ENCODE data around the gene TEX2.
A peak's percentile ranks its signal among the peaks of the same experiment; 100 is the strongest.

The TEX2 gene

GRCh38 chr17:64205804-64206203, 57.3 kb downstream of the TEX2 start:
- DNase-seq (ENCODE audit: low spot score) = no peak
- TF ChIP-seq CTCF (IDR thresholded peaks at IDR 0.05; ENCODE audit: borderline replicate concordance, control extremely low read depth, extremely low read depth, insufficient read depth, missing control alignments) = no peak
- in situ Hi-C loops (cut with MboI; ENCODE audit: low sequenced_read_pairs, unreplicated experiment) = no loop called here

DNA sequence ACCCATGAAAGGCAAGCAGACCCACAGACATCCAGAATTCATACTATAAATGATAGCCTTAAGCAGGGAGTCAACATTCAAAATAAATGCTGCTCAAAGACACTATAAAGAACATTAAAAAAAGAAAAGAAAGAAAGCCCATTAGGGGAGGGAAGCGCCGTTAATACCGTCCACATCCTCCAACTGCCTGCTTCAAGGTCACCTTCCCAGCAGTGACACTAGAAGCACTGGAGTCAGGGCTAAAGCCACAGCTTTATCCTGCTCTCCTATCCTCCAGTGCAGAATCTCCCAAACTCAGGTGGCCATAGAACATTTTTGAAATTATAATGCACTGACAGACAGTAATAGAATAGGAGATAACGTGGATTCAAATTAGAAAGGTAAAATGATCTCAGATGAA, 59.4 kb downstream of the TEX2 start:
- DNase-seq (ENCODE audit: low spot score) = no peak
- in situ Hi-C loops (cut with MboI; ENCODE audit: low sequenced_read_pairs, unreplicated experiment) = no loop called here
- no peak for TF ChIP-seq CTCF (IDR thresholded peaks at IDR 0.05; ENCODE audit: borderline replicate concordance, control extremely low read depth, extremely low read depth, insufficient read depth, missing control alignments)

GRCh38 chr17:64202683-64203344, 60.2 kb downstream of the TEX2 start:
- DNase-seq (ENCODE audit: low spot score) = no peak
- TF ChIP-seq CTCF (IDR thresholded peaks at IDR 0.05; ENCODE audit: borderline replicate concordance, control extremely low read depth, extremely low read depth, insufficient read depth, missing control alignments) = peak; percentile 6
- in situ Hi-C loops (cut with MboI; ENCODE audit: low sequenced_read_pairs, unreplicated experiment) = no loop called here

DNA sequence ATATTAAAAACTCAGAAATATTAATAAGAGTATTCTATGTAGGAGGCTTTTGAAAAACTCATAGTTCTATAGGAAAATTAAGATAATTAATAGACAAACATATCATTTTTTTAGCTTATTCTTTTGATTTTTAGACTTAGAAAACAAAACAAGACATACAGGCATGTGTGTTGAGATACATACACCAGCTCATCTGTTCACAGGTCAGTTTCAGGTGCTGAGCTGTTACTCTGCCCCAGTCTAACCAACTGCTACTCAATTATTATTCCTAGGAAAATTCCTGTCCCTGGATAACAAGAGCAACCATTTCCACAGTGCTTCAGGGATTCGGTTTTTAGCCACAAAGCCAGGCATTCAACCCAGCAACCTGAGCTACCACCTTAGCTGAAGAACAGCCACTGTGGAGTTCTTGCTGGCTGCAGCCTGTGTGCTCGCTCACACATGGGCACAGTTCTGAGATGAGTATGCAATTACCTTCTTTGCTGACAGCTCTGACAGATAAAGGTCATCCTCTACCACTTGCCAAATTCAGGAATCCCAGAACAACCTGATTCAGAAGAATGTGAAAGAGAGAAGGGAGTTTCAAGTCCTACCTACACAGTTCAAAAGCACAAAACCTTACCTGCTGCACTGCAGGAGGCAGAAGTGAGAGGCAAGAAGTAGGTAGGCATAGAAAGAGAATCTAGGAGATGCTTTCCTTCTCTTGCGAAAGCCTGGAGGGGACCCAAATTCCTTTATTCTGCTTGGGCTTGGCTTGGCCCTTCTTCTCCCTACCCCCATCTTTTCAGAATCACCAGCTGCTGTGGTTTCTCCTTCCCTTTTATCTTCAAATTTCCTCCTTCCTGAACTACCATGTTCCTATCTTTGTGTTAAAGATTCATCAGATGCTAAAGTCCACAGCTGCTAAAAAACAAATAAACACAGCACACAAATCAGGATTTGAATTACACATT, 62.7 kb downstream of the TEX2 start:
- no peak for DNase-seq (ENCODE audit: low spot score)
- TF ChIP-seq CTCF (IDR thresholded peaks at IDR 0.05; ENCODE audit: borderline replicate concordance, control extremely low read depth, extremely low read depth, insufficient read depth, missing control alignments) = no peak
- in situ Hi-C loops (cut with MboI; ENCODE audit: low sequenced_read_pairs, unreplicated experiment) = no loop called here

GRCh38 chr17:64198331-64199090, 64.5 kb downstream of the TEX2 start:
- DNase-seq (ENCODE audit: low spot score) = no peak
- TF ChIP-seq CTCF (IDR thresholded peaks at IDR 0.05; ENCODE audit: borderline replicate concordance, control extremely low read depth, extremely low read depth, insufficient read depth, missing control alignments) = no peak
- in situ Hi-C loops (cut with MboI; ENCODE audit: low sequenced_read_pairs, unreplicated experiment) = no loop called here

- in situ Hi-C loops (cut with MboI; ENCODE audit: low sequenced_read_pairs, unreplicated experiment) = no loop called here
- no peak for DNase-seq (ENCODE audit: low spot score)
- TF ChIP-seq CTCF (IDR thresholded peaks at IDR 0.05; ENCODE audit: borderline replicate concordance, control extremely low read depth, extremely low read depth, insufficient read depth, missing control alignments) = no peak
Measured at GRCh38 chr17:64196601-64197000, 66.5 kb downstream of the TEX2 start.

Data from GM13976 (cell line).